Mesodermal cell (in vitro differentiated cells): ENCODE measurements around the gene ERBB4.
"Not testable (repeated sequence)": the region's sequence is repeated elsewhere in the genome, so short reads cannot be mapped to it uniquely, and the experiment has no call there.

Source experiments
- H3K27ac ChIP-seq: 2 replicates; pipeline ENCODE4 v1.7.0; 2013; ENCODE audit warnings: mild to moderate bottlenecking, low read depth, low read length, moderate library complexity; ENCODE audit not compliant: severe bottlenecking
- H3K36me3 ChIP-seq: 2 replicates; pipeline ENCODE4 v1.7.1; 2013; ENCODE audit warnings: mild to moderate bottlenecking, low read length, moderate library complexity; ENCODE audit not compliant: control insufficient read depth, insufficient read depth
- H3K4me1 ChIP-seq: one replicate; pipeline ENCODE4 v1.7.1; 2013; ENCODE audit warnings: mild to moderate bottlenecking, low read length; ENCODE audit not compliant: insufficient read depth, control insufficient read depth, poor library complexity, severe bottlenecking
- H3K4me3 ChIP-seq: 2 replicates; pipeline ENCODE4 v1.7.0; 2013; ENCODE audit warnings: low read length, control low read depth, mild to moderate bottlenecking; ENCODE audit not compliant: insufficient read depth, poor library complexity, severe bottlenecking; ENCODE audit errors: extremely low read depth
- H3K9me3 ChIP-seq: 2 replicates; pipeline ENCODE4 v1.7.1; 2013; ENCODE audit warnings: mild to moderate bottlenecking, low read length, moderate library complexity; ENCODE audit not compliant: control insufficient read depth
- WGBS, 2 experiments: methylation state at CpG; one replicate each; pipeline ENCODE4 v1.1.5; 2013; ENCODE audit warnings: missing lambda C conversion rate in 2 of 2; ENCODE audit not compliant: insufficient coverage in 2 of 2; 5-methylcytosine and 5-hydroxymethylcytosine counted together

ERBB4 gene

DNA sequence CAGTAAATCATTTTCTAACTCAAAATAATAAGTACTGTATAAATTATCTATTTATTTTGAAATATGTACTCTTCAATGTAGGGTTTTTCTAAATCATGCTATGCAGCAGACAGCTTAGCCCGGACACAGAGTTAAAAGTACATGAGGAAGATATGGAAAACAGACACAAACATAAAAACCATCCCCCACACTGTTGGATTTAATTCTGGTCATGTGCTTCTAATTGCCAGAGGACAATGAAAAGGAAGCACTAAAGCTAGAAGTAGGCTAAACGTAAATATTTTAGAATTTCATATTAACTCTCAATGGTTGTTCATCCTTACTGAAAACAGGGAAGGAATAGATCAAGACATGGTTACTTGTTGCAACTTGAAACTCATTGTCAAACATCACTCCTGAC is 420.7 kb downstream of the ERBB4 start:
- Histone ChIP-seq H3K4me3 (no peak overlapping the region), H3K9me3 (no peaks in the 10 kb centered on the region), H3K36me3 (no peaks in the 10 kb centered on the region), H3K27ac (no peak overlapping the region), H3K4me1 (no peaks in the 10 kb centered on the region)
- no CpG with 5 or more reads among the region's 2 CpGs for WGBS, 2 experiments

DNA sequence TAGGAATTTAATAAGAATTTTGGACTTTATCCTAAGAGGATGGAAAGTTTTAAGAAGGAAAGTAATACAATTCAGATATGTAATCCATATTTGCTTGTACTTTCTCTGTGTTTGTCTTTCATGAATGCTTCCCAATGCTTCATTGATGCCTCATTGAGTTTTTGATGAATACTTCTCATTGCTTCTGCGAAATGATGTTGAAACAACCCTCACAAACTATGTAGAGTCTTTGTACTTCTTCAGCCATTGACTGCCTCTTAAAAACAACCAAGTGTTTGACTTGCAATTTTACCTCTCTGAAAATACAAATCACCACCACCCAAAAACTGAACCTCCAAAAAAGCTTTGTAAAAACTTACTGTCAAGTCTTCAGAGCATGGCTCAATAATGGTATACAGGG is 424.1 kb downstream of the ERBB4 start:
- no peak overlapping the region for H3K4me3 ChIP-seq
- 100% methylated on average over 1 of the region's 1 CpG; no CpG with 5 or more reads in 1 of the 2 experiments for WGBS, 2 experiments
- no peaks in the 10 kb centered on the region for H3K36me3 ChIP-seq
- no peak overlapping the region for H3K27ac ChIP-seq
- H3K9me3 ChIP-seq: no peaks in the 10 kb centered on the region
- no peaks in the 10 kb centered on the region for H3K4me1 ChIP-seq

DNA sequence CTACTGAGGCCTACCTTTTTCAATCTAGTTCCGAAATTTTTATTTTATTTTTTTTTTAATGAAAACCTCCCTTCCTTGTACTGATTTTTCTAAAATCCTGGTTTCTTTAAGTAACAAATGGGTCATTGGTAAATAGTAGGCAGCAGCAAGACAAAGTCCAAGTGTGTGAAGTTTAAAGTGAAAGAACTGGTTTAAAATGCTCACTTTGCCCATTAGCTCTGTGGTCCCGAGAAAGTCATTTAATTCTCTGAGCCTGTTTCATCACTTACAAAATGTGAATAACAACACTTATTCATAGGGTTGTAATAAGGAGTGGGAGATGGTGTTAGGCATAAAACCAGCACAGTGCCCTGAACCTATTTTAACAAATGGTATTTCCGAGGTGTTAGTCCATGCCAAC is 426.2 kb downstream of the ERBB4 start:
- Histone ChIP-seq H3K4me1 (no peaks in the 10 kb centered on the region), H3K4me3 (no peak overlapping the region), H3K9me3 (no peaks in the 10 kb centered on the region), H3K27ac (no peak overlapping the region), H3K36me3 (no peaks in the 10 kb centered on the region)
- WGBS, 2 experiments: no CpG with 5 or more reads among the region's 3 CpGs

DNA sequence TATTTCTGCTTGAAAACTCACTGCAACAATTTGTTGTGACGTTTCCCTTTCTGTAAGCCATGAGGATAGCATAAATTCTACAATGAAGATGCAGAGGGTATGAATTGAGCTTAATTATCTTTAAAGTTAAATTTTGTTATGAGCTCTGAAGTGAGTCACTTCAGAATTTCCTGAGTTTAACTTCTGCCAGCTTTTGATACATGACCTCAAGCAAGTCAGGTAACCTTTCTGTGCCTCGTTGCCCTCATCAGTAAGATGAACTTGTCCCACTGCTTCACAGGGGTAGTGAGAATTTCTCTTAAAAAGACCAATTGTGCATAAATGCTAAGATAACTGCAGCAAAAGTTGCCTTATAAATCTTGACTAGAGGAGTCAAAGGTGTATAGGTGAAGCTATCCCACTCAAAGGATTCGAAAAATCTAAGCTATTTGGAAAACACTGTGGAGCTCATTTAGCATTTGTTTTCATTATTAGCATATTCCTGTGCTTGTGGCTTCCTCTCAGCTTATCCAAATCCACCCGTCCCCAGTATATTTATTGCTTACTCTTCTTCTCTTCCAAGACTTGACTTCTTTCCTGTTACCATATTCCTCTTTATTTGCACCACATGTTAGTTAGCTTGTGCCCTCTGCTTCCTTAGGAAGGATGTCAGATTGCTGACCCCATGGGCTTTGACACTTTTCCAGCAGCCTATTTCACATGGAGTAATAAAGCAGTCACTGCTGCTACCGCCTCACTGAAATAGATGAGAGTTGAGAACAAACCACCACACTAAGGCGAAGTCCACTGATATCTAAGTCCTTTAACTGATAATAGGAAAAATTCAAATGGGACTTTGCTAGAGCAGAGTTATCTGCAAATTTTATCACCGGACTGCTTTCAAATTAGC is 428.6 kb downstream of the ERBB4 start:
- no peaks in the 10 kb centered on the region for H3K4me1 ChIP-seq
- no peak overlapping the region for H3K27ac ChIP-seq
- no peaks in the 10 kb centered on the region for H3K36me3 ChIP-seq
- WGBS, 2 experiments: 44 to 65% methylated on average over 1 to 3 of the region's 7 CpGs
- no peak overlapping the region for H3K4me3 ChIP-seq
- H3K9me3 ChIP-seq: peaks cover 13% of the 10 kb centered on the region

DNA sequence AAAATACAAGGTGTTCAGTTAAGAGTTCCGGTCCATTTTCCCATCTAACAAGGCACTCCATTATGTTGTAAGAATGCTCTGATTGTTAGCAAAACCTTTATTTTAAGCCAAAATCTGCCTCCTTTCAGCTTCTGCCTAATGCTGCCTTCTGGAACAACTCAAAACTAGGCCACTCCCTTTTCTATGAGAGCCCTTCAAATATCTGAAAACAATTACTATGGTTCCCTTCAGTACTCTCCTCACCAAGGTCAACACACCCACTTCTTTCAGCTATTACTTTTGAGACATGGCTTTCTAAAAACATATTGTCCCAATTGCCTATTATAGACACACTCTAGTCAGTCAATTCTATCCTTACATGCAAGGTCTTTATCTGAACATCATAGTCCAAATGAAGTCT is 429.4 kb downstream of the ERBB4 start:
- Histone ChIP-seq H3K9me3 (peaks cover 13% of the 10 kb centered on the region), H3K27ac (no peak overlapping the region), H3K4me1 (no peaks in the 10 kb centered on the region), H3K36me3 (no peaks in the 10 kb centered on the region), H3K4me3 (no peak overlapping the region)
- 60% methylated on average over 1 of the region's 1 CpG; no CpG with 5 or more reads in 1 of the 2 experiments for WGBS, 2 experiments

DNA sequence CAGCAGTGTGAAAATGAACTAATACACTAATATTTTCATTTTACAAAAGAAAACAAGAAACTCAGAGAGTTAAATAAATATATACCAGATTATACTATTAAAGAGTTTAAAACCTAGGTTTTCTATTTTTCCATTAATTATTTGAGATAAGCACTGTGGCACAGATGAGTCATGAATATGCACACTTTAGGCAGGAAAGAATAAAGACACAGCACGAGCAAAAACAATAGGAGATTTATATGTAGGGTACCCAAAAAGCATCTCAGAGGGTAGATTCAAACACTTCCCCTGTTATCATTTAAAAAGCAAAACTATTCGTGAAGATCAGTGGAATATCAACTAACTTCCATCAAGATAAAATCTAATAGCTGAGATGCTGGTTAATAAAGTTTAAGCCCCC is 430.6 kb downstream of the ERBB4 start:
- Histone ChIP-seq H3K36me3 (no peaks in the 10 kb centered on the region), H3K4me1 (no peaks in the 10 kb centered on the region), H3K27ac (no peak overlapping the region), H3K9me3 (peaks cover 13% of the 10 kb centered on the region), H3K4me3 (no peak overlapping the region)
- no CpG with 5 or more reads among the region's 2 CpGs for WGBS, 2 experiments

DNA sequence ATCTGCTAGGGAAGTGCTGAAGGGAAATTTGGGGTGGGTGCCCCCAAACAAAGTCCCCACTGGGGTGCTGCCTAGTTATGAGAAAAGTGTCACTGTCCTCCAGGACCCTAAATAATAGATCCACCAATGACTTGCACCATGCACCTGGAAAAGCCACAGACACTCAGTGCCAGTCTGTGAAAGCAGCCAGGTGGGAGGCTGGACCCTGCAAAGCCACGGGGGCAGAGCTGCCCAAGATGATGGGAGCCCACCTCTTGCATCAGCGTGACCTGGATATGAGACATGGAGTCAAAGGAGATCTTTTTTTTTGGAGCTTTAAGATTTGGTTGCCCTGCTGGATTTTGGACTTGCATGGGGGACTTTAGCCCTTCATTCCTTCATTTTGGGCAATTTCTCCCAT is 431.6 kb downstream of the ERBB4 start:
- H3K9me3 ChIP-seq: peaks cover 13% of the 10 kb centered on the region
- WGBS, 2 experiments: 63 to 79% methylated on average over 1 to 2 of the region's 2 CpGs

DNA sequence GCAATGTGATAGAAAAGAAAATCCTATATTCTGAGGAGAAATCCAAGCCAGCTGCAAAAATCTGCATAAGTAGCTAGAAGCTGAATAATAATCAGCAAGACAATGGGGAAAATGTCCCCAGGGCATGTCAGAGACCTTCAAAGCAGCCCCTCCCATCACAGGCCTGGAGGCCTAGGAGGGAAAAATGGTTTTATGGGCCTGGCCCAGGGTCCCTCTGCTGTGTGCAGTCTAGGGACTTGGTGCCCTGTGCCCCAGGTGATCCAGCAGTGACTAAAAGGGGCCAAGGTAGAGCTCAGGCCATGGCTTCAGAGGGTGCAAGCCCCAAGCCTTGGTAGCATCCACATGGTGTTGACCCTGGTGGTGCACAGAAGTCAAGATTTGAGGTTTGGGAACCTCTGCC is 432.1 kb downstream of the ERBB4 start:
- not testable (repeated sequence) for H3K36me3 ChIP-seq, H3K4me1 ChIP-seq, H3K4me3 ChIP-seq, H3K27ac ChIP-seq
- H3K9me3 ChIP-seq: peaks cover 13% of the 10 kb centered on the region

More for the DNA sequence above, 431.6 kb downstream of the ERBB4 start:
- no peak overlapping the region for H3K27ac ChIP-seq
- no peaks in the 10 kb centered on the region for H3K4me1 ChIP-seq
- no peaks in the 10 kb centered on the region for H3K36me3 ChIP-seq
- no peak overlapping the region for H3K4me3 ChIP-seq

DNA sequence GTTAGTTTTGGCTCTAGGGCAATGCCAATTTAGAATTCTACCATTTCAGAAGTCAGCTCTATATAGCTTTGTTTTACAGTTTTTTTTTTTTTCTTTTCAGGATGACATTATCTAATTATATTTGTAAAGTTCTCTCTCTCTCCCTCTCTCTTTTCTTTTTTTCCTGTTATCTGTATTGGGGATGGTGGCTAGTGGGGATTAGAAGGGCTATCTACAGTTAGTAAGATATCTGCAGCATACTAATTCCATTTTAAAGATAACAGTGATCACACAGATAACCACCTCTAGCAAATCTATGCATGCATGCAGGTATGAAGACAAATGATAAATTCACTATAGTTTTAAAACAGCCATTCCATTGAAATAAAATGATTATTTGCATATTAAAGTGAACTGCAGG is 438.9 kb downstream of the ERBB4 start:
- H3K27ac ChIP-seq: no peak overlapping the region
- no peaks in the 10 kb centered on the region for H3K36me3 ChIP-seq
- no peaks in the 10 kb centered on the region for H3K4me1 ChIP-seq
- H3K4me3 ChIP-seq: no peak overlapping the region
- no peaks in the 10 kb centered on the region for H3K9me3 ChIP-seq

DNA sequence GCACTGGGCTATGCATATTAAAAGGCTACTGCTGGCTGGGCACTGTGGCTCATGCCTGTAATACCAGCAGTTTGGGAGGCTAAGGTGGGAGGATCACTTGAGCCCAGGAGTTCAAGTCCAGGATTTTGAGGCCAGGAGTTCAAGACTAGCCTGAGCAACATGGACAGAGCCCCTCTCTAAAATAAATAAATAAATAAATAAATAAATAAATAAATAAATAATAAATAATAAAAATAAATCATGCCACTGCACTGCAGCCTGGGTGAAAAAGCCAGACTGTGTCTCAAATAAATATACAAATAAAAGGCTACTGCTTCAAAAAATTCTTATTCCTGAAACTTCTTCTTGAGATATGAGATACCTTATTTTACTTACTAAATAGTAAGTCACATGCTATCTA is 439.6 kb downstream of the ERBB4 start:
- Histone ChIP-seq H3K36me3 (no peaks in the 10 kb centered on the region), H3K4me3 (no peak overlapping the region), H3K4me1 (no peaks in the 10 kb centered on the region), H3K9me3 (no peaks in the 10 kb centered on the region), H3K27ac (no peak overlapping the region)

DNA sequence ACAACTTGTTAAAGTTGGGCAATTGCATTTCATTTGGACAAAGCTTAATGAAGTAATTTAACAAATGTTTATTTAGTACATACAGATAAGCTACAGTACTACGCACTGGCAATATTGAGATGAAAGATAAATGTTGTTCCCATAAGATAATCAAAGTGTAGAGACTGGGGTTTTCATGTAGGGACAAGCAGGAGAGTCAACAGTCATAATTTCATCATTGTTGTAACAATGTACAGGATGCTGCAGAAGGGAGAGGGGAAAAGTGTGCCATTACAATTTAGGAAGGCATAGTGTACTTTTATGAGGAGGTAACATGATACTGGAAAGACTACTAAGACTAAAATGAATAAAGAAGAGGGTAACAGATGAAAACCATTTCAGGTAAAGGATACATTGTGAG is 441.6 kb downstream of the ERBB4 start:
- WGBS, 2 experiments: no CpG with 5 or more reads among the region's 1 CpG
- no peaks in the 10 kb centered on the region for H3K4me1 ChIP-seq
- H3K4me3 ChIP-seq: no peak overlapping the region
- no peaks in the 10 kb centered on the region for H3K9me3 ChIP-seq
- no peak overlapping the region for H3K27ac ChIP-seq
- no peaks in the 10 kb centered on the region for H3K36me3 ChIP-seq
